ENCODE data around the gene YPEL2.

The YPEL2 gene

DNA sequence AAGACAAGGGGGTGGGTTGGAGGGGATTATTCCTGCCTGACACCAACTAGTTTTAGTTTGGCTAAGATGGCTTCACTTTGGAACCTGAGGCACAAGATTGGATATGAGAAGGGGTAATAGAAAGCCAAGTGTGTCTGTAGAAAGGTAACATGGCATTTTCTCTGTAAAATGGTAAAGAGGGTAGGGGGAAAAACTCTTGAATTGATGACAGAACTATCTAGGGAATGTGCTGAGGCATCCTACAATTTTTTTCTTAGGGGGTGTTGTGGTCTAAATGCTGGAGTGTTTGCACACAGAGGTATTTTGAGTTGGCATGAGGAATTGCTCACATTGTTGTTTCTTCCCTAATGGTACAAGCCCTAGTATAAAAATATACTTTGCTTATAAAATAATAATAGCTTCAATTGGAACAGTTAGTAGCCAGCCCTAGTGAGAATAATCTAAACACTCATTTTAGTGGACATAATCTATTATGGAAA, 25.8 kb downstream of the YPEL2 start:
- no peak for FAIRE-seq

DNA sequence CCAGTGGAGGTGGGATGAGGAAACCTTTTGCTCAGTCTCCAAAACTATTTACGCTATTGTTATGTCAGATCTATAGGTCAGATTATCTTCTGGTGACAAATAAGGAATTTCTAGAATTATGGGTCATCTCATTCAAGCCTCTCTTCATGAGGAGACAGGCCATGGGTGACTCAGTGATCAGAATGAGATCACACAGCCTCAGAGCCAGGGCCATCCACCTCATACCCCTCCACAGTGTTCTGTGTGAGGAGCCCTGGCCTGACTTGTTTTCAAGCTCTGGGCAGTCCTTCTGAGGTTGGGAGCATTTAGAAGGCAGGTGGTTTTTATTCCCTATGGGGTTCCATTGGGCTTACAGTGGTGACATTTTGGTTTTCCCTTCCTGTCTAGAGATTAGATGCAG, 26.5 kb downstream of the YPEL2 start:
- FAIRE-seq: no peak

DNA sequence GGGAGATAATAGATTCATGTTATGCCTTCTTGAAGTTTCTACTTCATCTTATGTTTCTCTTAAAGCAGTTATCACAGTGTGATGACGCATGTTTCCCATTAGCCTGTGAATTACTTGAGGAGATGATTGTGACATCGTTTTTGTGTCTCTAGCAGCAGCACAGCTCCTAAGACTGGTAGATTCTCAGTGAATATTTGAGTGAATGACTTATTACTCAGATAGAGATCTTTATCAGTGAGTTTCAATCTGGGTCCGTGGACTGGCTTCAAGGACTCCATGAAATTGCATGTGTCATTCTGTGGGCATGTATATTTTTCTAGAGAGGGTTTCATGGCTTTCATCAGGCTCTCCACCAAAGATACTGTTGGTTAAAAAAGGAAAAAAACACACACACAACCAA, 29.9 kb downstream of the YPEL2 start:
- FAIRE-seq: no peak

DNA sequence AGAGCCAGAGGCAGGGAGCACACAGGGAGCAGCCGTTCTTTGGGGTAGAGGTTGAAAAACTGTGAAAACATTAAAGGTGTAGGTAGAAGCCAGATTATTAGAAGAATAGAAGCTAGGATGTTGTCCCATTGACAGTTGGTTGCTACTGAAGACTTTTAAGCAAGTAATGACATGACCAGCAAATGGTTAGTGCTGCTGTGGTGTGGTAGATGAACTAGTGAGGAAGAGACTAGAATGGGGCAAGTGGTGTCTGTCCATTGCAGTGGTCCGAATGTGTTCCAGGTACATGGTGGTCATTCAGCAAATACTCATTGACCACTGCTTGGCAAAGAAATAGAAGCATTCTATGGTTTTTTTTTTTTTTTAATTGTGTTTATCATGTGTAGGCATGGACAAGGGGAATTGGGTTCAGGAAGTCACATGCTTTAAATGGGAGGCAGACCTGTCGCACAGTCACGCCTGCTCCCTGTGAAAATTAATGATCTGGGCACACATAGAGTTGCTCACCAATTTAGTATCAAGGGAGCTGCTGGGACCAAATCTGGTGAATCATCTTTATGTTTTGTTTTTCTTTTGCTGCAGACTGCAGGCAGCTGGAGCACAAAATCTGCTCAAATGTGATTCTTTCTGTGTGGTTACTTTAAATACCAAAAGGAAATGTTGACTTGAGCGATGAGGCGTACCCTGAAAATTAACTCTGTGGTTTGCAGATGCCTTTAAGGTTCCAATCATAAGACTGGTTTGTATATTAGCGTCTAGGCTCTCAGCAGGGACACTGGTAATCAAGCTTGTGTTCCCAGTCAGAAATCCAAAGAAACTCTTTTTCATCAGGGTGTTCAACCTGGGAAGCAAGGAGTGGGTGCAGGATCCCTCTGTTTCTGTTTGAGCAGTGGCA, 30.7 kb downstream of the YPEL2 start:
- FAIRE-seq: no peak

DNA sequence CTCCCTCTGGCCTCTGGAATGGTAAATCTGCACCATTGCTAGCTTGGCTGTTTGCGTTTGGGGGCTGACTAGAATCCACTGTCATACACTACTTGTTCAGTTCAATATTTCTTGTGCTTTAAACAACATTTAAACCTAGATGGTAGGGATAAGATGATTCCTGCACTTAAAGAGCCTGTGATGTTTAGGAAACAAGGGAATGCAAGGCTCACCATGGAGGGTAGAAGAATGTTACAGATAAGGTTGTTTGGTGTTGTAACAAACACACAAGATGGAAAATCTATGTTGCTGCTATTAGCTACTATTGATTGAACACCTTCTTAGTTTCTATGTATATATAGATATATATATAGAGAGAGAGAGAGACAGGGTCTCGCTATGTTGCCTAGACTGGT, 31.4 kb downstream of the YPEL2 start:
- no peak for FAIRE-seq

DNA sequence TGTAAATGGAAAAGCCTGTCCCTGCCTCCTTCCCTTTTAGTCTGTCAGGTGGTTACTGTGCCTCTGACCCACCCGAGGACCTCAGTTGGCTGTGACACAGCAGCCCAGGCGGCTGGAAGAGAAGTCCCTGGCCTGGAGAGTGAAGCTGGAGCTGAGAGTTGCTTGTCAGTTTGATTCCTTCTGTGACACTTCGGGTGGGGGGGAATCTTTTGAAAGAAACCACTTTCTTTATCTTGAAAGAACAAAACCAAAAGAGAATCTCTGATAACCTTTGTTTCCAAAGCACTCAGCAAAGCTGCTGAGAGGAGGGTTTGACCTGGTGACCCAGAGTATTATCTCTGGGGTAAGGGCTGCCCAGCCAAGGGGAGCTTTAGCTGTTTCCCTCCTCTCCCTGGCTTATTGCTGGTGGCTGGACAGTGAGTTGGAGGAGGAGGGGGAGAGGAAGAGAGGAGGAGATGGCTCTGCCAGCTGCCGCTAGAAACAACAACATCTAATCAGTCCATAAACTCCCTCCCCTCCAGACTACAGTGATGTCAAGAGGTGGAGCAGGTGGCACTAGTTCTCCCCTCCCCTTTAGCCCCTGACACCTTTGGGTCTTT, 34.0 kb downstream of the YPEL2 start:
- FAIRE-seq: no peak

DNA sequence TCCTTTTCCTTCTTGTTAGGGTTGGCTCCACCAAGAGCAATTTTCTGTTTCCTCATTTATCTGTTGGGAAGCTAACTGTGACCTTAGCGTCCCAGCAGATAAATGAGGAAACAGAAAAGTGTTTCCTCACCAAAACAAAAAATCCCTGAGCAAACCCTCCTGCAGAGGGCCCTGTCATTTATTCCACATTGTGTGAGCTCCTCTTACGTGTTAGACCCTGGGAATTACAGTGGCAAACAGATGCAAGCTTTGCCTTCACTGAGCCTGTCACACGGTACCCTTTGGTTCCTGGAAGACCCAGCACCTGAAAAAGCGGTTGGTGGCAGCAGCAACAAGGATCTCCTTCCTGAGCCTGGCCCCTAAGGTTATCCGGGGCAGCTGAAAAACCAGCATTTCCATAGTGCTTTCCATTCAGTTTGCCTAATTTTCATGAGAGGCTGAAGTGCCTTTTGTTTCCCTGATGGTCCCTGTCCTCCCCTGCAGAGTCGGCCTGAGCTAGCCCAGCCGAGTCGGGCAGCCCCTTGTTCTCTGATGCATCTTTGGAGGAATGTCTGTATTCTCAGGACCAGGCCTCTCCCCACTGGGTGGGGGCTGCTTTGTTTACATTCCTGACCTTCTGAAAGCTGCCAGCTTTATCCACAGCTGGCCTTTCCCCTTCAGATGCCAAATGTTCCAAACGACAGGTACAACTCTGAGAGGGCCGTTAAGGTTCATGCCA, 34.7 kb downstream of the YPEL2 start:
- no peak for FAIRE-seq

DNA sequence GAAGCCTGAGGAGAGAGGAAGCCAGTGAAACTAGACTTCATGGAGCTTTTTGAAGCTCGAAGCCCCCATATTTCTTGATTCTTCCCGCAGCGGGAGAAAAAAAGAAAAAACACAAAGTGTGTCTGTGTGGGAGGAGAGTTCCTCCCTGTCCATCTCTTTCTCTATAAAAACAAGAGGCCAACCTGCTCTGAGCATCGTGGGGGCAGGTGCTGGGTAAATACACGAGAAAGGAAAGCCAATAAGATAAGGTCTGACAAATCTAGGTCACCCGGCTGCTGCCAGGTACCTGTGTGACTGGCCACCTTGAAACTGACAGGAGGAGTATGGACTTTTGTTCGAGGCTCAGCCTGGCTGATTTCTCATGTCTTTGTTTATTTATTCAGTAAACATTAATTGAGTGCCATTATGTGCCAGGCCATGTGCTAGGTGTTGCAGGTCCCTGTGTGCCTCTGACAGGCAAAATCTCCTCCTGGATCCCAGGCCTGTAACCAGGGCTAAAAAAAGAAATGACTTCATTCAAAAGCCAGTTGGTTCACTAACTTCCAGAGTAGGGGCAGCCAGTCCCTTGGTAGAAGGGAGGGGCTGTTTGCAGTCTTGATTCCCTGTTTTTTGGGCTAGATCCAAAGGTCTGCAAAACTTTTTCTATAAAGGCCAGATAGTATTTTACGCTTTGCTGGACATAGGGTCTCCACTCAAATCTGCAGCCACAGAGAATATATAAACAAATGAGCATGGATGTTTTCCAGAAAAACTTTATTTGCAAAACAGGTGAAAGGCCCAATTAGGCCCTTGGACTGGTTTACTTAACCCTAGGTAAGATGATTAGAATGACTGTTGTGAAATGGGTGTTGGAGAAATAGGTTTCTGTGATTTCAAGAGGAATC, 35.6 kb downstream of the YPEL2 start:
- no peak for FAIRE-seq

DNA sequence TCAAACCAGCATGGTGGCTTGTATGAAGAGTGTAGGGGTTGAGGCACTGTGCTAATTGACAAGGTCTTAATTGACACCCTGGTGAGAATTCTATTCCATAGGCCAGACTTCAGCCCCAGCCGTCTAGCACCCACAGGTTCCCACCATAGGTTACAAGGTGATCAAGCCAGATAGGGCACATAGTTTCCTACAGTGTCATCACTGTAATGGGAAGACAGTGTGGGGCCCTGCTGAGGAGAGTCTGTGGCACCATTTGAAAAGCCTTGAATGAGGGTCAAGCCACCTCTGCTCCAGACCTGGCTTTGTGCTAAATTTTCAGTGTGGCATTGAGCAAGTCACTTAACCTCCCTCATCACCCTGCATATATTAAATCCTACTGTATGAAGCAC, 36.2 kb downstream of the YPEL2 start:
- FAIRE-seq: no peak

DNA sequence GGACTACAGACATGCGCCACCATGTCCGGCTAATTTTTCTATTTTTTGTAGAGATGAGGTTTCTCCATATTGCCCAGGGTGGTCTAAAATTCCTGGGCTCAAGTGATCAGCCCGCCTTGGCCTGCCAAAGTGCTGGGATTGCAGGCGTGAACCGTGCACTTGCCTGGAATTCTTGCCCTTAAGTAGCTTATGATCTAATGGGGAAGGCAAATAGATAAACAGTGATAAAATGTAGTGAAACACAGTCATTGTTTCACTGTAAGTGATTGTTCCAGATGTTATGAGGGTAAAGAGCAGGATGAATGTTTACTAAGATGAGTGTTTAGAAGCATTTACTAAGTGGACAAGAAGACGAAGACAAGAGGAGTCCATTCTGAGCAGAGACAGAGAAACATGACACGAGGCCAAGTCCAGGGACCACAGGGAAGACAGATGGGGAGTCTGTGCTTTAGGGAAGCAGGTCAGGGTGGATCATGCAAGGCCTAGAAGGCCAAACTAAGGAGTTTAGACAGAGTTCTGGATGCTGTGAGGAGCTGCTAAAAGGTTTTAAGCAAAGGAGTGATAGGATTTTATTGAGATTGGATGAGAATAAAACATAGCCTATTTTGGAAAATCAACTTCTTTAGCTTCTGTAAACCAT, 36.9 kb downstream of the YPEL2 start:
- no peak for FAIRE-seq

DNA sequence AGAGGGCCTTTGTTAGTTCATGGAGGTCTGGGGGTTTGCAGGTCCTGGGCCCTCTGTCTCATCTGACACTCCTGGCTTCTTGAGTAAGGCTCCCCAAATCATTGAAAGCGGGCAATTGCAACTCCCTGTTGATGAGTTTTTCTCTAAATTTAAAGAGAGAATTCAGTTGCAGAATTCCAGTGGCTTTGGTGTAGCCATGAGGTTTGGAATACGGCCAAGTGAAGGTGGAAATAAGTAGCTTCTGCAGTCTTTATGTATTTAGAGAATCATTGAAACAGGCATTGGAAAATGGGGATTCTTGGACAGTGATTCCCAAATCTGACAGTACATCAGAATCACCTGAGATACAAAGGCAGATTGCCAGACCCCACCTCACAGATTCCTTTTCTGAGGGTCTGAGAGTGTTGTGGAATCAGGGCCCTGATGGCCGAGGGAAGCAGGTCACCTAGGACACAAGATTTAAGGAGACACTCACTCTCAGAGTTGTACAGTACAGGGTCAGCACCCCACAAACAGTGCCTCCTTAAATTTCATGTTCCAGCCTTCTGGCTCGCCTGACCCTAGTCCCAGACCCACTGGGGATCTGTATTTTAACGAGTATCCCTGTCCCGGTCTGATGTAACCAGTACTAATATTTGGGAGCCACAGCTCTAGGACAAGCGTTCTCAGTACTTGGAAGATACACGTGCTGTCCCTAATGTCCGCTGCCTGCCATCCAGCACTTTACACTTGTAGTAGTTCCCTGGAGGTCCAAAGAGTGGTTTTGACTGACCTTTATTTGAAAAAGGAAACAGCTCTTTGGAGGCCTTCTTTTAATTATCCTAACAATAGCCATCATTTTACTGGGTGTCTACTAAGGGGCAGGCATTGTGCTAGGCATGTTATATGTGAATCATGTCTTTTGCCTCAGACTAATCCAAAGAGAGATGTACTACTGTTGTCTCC, 37.8 kb downstream of the YPEL2 start:
- no peak for FAIRE-seq

DNA sequence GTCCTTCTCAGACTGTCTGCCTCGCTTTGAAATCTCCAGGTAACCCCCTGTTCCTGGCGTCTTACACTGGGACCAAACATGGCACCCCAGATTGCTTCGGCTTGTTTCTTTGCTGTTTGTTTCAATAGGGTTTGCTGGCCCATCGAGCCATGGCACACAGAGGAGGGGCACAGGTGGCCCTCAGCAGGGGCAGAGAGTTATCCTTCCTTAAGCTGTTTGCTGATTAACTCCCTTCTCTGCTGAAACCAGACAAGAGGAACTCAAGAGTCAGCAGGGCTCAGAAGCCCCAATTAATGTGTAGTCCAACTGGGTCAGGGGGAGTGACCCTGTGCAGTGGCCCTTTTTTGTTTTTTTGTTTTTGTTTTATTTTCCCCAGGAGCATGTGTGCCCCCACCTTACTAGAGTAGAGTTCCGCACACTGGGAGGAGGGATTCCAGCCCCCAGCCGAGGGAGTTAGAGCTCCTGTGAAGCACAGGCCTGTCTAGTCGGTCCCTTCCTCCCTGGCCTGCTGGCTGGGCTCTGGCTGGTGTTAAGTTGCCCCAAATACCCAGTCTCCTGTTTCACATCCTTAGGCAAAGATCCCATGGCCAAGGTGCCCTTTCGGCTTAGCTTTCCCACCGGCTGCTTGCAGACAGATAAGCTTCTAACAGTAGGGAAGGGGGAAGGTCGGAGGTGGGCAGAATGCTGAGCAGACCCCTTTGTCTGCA, 39.3 kb downstream of the YPEL2 start:
- no peak for FAIRE-seq

DNA sequence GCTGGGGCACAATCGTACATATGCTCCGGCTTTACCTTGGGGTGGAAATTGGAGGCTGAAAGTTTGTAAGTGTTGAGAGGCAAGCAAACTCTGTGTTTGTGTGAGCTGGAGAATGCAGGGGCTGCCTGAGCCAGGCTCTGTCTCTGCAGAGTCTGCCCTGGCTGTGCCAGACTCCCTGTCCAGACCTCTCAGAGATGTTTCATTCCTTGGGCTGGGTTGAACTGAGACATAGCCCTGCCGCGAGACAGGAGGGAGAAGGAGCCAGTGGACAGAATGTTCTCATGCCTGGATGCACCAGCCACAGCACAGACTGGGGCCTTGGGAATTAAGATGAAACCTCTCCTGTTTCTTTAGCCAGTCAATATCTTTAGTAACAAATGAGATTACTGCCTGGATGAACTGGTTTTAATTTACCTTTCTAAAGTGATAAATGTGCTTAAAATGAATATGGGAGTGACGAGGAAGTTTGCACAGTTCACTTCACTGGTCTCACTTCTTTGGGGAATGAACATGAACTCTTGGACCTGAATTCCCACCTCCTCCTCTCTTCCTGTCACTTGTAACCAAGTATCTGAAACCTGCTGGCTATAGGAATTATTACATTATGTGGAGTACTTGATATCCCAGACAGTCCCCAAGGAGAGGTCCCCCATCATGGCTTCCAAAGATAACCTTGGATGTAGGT, 40.1 kb downstream of the YPEL2 start:
- FAIRE-seq: no peak

DNA sequence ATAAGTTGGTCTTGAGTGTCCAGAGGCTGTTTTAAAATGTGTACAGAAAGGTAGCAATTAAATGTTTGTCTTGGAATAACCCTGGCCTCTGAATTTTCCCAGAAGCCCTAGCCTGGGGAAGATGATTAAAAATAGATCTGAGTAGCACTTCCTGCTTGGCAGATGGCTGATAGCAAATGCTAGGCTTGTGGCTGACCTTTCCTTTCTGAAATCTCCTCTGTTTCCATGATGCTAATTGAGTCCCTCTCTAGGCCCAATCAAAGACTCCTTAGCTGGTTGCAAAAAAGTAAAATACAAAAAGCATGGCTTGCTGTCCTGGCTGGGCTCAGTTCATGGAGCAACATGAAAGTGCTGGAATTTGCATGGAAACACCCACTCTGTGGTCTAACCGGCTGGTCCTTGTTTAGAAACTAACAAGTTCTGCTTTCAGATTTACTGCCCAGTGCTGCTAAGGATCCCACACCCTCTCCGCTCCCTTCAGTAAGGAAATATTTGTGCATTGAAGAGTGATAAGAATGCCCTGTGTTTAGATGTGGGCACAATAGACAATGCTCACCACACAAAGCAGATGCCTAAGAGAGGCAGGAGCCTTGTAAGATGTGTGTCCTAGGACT, 40.8 kb downstream of the YPEL2 start:
- no peak for FAIRE-seq

DNA sequence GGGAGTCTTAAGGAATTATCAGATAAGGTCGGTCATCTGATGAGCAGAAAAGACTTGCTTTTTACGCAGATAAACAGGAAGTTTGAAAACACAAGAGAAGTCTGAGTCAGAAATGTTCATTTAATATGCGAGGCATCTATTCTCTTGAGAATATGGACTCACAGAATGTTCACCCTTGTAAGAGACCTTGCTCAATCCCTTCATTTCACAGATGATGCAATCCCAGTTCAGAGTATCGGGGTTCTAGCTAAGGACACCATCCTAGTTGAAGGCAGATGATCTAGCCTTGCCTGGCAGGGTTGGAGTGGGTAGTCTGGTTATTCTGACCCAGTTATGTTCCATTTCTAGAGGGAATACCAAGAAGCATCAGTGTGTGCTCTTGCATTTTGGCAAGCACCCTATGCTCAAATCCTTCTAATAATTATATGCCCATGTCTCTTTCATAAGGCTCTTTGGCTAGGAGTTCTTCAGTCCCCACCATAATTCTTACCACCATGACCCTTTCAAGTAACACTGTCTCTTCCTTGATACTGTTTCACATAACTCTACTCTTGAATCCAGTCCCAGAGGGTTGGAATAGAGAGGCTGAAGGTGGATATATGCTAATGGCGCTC, 42.5 kb downstream of the YPEL2 start:
- FAIRE-seq: no peak

DNA sequence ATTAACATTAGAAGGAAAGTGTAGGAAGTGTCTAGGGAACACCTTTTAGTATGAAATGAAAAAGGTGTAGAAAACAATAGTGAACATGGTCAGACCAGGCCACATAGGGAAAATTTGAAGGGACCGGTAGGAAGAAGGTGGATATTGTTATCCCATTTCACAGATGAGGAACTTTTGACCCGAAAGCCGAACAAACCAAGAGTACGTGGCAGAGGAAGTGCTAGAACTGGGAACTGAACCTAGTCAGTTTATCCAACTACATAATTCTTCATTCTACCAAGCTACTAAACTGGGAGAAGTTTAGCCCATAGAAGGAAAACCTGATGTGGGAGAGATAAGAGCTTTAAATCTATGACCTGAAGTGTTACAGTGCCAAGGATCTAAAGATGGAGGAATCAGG, 43.2 kb downstream of the YPEL2 start:
- no peak for FAIRE-seq

DNA sequence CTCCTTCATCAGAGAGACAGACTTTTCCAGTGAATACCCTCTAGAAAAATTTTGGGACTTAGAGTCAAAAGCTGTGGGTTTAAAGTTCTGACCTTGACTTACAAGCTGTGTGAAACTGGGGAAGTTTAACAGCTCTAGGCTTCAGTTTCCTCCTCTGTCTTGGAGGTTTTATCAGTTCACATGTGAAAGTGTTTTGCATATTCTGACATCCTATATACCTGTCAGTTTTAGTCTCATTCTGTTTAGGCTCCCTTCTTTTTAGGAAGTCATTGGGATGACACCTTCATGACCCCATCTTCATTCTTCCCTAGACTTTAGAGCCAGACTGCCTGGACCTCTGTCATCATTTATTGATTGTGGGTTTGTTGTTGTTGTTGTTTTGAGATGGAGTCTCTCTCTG, 44.4 kb downstream of the YPEL2 start:
- no peak for FAIRE-seq

DNA sequence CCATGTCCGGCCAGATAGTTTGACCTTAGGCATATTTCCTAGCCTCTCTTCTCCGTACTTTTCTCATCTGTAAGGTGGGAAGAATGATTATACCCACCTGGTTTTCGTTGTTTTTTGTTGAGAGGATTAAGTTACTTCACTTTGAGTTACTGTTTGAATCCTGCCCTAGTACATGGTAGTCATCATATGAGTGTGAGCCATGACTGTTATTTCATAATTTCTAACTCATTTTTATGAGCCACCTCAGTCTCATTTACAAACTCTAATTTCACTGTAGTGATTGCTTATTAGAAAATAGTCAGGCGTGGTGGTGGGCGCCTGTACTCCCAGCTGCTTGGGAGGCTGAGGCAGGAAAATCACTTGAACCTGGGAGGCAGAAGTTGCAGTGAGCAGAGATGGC, 45.1 kb downstream of the YPEL2 start:
- FAIRE-seq: no peak

DNA sequence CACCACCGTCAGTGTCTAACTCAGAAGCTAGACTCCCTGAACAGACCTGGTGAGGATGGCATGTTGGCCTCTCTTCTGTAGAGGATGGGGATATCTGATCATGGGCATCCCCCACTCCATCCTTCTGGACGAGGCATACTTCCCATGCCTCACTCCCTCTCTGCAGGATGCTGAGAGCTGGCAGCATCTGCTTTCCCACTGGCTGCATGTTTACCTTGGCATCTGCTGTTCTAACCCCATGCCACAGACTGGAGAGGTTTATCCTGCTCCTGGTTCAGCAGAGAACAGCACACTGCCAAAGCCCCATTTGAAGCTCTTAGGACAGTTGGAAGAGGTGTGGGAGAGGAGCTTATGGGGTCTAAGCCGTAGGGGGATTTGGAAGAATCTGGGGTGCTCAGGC, 46.0 kb downstream of the YPEL2 start:
- FAIRE-seq: no peak

Data from A204.1 (cell line).